CD4-positive, alpha-beta T cell treated with Interleukin-15 for 4 hours (primary cell): ENCODE data around the gene TICAM1.
"Not testable (repeated sequence)": the region's sequence is repeated elsewhere in the genome, so short reads cannot be mapped to it uniquely, and the experiment has no call there.

Source experiments
- DNase-seq: peaks from one replicate; pipeline ENCODE4 v3.0.0-alpha.2; 2020; ENCODE audit warnings: low spot score

TICAM1 gene

GRCh38 chr19:4844348-4845179 lies 13.1 kb upstream of the TICAM1 start:
- DNase-seq, result no peak

DNA sequence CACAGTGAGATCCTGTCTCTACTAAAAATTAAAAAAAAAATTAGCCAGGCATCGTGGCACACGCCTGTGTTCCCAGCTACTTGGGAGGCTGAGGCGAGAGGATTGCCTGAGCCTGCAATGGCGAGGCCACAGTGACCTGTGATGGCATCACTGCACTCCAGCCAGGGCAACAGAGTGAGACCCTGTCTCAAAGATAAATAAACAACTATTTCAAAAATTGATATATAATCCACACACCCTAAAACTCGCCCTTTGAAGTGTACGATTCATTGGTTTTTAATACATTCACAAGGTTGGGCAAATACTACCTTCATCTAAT lies 12.1 kb upstream of the TICAM1 start:
- DNase-seq, result no peak

- DNase-seq, result no peak
Measured at GRCh38 chr19:4839192-4839591, 7.7 kb upstream of the TICAM1 start.

GRCh38 chr19:4832776-4833175 lies 1.3 kb upstream of the TICAM1 start:
- DNase-seq, result no peak

GRCh38 chr19:4831979-4832340 lies 448 bp upstream of the TICAM1 start:
- DNase-seq, result not testable (repeated sequence)

DNA sequence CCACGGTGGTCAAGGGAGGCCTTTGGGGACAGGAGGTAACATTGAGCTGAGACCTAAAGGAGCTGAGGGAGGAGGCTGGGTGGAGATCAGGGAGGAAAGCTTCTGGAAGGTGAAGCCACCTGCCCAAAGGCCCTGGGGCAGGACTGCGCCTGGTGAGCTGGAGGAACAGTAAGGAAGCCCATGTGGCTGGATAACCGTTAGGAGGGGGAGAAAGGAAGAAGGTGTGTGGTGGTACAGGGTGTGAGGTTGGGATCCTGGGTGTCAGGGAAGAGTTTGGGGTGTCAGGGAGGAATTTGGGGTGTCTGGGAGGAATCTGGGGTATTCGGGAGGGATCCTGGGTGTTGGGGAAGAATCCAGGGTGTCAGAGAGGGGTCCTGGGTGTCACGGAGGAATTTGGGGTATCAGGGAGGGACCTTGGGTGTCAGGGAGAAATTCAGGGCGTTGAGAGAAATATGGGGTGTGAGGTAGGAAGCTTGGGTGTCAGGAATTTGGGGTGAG lies 695 bp downstream of the TICAM1 start:
- DNase-seq, result no peak

- no peak for DNase-seq
Measured at GRCh38 chr19:4830332-4830731, 1.2 kb downstream of the TICAM1 start.

DNA sequence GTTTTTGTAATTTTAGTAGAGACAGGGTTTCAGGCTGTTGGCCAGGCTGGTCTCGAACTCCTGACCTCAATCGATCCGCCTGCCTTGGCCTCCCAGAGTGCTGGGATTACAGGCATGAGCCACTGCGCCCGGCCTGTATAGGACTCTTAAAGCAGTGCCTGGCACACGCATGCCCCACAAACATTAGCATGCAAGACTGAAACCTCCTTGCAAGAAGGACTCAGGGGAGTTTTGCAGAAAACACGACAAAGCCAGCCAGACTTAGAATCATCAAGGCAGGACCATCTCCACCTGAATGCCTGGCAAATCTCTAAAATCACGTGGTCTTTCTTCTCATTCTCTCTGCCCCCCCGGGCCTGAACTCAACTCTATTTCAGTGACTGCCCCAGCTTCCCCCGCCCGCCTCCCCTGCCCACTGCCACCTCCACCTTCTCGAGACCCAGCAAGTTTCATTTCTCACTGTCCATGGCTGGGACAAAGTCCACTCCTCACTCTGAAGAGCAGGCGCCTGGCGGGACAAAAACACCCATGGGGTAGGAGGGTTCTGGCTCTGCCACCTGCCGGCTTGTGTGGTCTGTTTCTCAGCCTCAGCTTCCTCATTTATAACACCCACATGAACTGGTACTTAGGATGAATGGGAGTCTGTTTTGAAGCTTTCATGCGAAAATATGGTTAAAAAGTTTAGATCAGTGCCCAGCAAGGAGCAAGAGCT lies 2.4 kb downstream of the TICAM1 start:
- no peak for DNase-seq

DNA sequence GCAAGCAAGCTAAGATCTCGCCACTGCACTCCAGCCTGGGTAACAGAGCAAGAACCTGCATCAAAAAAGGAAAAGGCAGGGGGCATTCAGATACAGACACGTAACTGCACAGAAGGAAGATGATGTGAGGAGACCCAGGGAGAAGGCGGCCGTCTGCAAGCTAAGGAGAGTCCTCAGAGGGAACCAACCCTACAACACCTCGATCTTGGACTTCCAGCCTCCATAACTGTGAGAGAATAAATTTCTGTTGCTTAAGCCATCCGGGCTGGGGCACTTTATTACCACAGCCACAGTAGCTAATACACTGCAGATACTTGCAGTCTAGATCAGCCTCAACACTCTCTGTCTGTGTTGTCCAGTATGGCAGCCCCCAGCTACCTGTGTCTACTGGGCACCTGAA lies 7.9 kb downstream of the TICAM1 start:
- DNase-seq, result no peak

DNA sequence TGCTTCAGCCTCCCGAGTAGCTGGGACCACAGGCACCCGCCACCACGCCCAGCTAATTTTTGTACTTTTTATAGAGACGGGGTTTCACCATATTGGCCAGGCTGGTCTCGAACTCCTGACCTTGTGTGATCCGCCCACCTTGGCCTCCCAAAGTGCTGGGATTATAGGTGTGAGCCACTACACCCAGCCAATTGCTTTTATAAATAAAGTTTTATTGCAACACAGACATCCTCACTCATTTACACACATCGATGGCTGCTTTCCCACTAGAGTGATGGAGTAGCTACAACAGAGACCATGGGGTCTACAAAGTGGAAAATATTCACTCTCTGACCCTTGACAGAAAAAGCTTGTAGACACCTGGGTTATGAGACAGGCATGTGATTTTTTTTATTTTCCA lies 9.2 kb downstream of the TICAM1 start:
- not testable (repeated sequence) for DNase-seq

- DNase-seq, result no peak
Measured at GRCh38 chr19:4821265-4821664, 10.2 kb downstream of the TICAM1 start.

GRCh38 chr19:4817467-4818277 lies 13.8 kb downstream of the TICAM1 start:
- no peak for DNase-seq

DNA sequence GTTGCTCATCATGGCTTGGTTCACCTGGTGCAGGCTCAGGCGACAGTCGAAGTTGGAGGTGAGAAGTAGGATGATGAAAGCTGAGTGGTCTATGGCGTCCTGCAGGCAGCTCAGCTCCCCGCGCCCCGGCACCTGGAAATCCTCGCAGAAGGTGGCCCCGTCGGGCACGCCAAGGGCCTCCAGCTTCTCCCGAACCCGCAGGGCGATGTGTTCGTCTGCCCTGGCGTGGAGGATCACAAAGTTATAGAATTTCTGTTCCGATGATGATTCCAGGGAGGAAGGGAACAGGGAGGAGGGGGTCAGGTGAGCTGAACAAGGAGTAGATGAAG lies 14.6 kb downstream of the TICAM1 start:
- DNase-seq, result no peak

DNA sequence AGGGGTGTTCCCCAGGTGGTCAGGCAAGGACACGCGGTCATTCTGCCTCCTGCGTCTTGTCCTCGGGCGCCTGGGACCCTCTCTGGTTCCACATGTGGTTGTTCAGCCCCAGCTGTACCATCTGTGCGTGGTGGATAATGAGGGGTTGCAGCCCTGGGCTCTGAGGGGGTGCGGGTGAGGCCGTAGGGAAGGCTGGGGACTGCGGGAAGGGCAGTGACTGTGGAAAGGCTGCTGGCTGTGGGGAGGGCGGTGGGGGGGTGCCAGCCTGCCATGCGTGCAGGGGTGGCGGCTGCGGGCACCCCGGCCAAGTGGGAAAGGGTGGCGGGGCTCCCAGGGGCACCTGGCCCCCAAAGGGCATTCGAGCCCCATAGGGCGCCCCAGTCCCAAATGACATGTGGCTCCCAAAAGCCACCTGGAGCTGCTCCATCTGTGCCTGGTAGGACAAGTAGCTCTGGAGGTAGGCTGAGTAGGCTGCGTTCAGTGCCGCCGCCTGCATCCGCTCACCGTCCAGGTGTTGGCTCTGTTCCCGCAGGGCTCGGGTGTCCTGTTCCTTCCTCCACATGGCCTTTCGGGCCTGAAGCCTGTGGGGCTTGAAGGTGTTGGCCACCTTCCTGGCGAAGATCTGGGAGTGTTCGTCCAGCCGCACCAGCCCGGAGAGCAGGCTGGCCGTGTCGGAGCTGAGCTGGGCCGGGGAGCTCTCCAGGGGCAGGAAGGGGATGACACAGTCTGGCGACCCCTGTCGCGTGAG lies 15.1 kb downstream of the TICAM1 start:
- no peak for DNase-seq

DNA sequence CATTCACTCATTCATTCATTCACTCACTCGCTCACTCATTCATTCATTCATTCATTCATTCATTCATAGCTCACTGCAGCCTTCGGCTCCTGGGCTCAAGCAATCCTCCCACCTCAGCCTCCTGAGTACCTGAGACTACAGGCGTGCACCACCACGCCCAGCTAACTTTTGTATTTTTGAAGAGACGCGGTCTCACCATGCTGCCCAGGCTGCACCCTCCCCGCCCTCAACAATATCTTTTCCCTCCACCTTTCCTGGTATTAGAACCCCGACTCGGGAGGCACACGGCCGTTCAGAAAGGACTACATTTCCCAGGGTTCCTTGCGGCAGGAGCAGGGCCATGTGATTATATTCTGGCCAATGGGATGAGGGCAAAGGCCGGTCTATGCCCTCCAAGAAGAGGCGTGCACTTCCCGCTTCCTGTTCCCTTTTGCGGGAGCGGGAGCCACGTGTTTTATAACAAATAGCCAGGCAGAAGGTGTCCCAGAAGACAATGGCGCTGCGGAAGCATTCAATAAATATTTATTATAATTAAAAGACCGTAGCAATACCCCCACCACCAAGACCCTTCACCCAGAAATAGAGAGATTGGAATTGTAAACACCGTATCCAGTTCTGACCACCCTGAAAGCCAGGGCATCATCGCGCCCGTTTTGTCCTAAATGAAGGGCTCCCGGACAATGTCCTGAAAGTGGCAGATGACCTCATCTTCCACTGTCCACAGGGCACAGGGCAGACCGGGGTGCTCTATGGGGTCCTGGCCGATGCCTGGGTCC lies 15.9 kb downstream of the TICAM1 start:
- peak; percentile 74 for DNase-seq

- DNase-seq, result no peak
Measured at GRCh38 chr19:4814625-4815425, 16.7 kb downstream of the TICAM1 start.

- DNase-seq, result peak; percentile 87
Measured at GRCh38 chr19:4811328-4812131, 20.0 kb downstream of the TICAM1 start.

GRCh38 chr19:4807188-4807587 lies 24.3 kb downstream of the TICAM1 start:
- no peak for DNase-seq

GRCh38 chr19:4806384-4806783 lies 25.1 kb downstream of the TICAM1 start:
- no peak for DNase-seq

DNA sequence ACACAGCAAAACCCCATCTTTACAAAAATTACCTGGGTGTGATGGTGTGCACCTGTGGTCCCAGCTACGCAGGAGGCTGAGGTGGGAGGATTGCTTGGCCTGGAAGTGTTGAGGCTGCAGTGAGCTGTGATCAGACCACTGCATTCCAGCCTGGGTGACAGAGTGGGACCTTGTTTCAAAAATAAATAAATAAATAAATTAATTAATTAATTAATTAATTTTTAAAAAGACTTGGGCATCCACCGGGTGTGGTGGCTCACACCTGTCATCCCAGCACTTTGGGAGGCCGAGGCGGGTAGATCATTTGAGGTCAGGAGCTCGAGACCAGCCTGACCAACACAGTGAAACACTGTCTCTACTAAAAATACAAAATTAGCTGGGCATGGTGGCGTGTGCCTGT lies 26.4 kb downstream of the TICAM1 start:
- not testable (repeated sequence) for DNase-seq
